Stimulated activated CD4-positive, alpha-beta T cell treated with anti-CD3 and anti-CD28 coated beads, Interleukin-12 subunit alpha, Interleukin-12 subunit beta, amount 100 ng/mL, for 4 hours (primary cell): ENCODE results near the gene PHAF1.
"Not testable (repeated sequence)": the region's sequence is repeated elsewhere in the genome, so short reads cannot be mapped to it uniquely, and the experiment has no call there.

Source experiments
- DNase-seq: peaks from one replicate; pipeline ENCODE4 v3.0.0-alpha.2; 2020

The PHAF1 gene

GRCh38 chr16:67105881-67106280 lies 3.9 kb upstream of the PHAF1 start:
- no peak for DNase-seq

GRCh38 chr16:67108489-67108888 lies 1.3 kb upstream of the PHAF1 start:
- DNase-seq = no peak

GRCh38 chr16:67108931-67109406 lies 772 bp upstream of the PHAF1 start:
- DNase-seq = no peak

GRCh38 chr16:67111951-67112444 lies 2.3 kb downstream of the PHAF1 start:
- no peak for DNase-seq

GRCh38 chr16:67112591-67113399 lies 3.1 kb downstream of the PHAF1 start:
- DNase-seq = no peak

- DNase-seq = no peak
Measured at GRCh38 chr16:67114793-67115192, 5.1 kb downstream of the PHAF1 start.

GRCh38 chr16:67115639-67116038 lies 5.9 kb downstream of the PHAF1 start:
- DNase-seq = no peak

GRCh38 chr16:67116388-67117311 lies 6.9 kb downstream of the PHAF1 start:
- DNase-seq = no peak

GRCh38 chr16:67117716-67118115 lies 8.0 kb downstream of the PHAF1 start:
- no peak for DNase-seq

- no peak for DNase-seq
Measured at GRCh38 chr16:67120025-67120424, 10.3 kb downstream of the PHAF1 start.

- not testable (repeated sequence) for DNase-seq
Measured at GRCh38 chr16:67122799-67123198, 13.1 kb downstream of the PHAF1 start.

GRCh38 chr16:67128417-67128816 lies 18.7 kb downstream of the PHAF1 start:
- no peak for DNase-seq

- DNase-seq = no peak
Measured at GRCh38 chr16:67128887-67129286, 19.1 kb downstream of the PHAF1 start.

- no peak for DNase-seq
Measured at GRCh38 chr16:67129422-67129821, 19.7 kb downstream of the PHAF1 start.

GRCh38 chr16:67137605-67138004 lies 27.9 kb downstream of the PHAF1 start:
- DNase-seq = no peak

- no peak for DNase-seq
Measured at GRCh38 chr16:67141391-67141790, 31.6 kb downstream of the PHAF1 start.

GRCh38 chr16:67142342-67142741 lies 32.6 kb downstream of the PHAF1 start:
- DNase-seq = no peak

GRCh38 chr16:67144943-67145342 lies 35.2 kb downstream of the PHAF1 start:
- no peak for DNase-seq

- DNase-seq = no peak
Measured at GRCh38 chr16:67145746-67146145, 36.0 kb downstream of the PHAF1 start.

- DNase-seq = no peak
Measured at GRCh38 chr16:67146523-67147357, 37.0 kb downstream of the PHAF1 start.

- no peak for DNase-seq
Measured at GRCh38 chr16:67147437-67148140, 37.8 kb downstream of the PHAF1 start.

GRCh38 chr16:67148221-67148620 lies 38.5 kb downstream of the PHAF1 start:
- DNase-seq = no peak
